ENCODE data around the gene CAPN5.

CAPN5 gene

DNA sequence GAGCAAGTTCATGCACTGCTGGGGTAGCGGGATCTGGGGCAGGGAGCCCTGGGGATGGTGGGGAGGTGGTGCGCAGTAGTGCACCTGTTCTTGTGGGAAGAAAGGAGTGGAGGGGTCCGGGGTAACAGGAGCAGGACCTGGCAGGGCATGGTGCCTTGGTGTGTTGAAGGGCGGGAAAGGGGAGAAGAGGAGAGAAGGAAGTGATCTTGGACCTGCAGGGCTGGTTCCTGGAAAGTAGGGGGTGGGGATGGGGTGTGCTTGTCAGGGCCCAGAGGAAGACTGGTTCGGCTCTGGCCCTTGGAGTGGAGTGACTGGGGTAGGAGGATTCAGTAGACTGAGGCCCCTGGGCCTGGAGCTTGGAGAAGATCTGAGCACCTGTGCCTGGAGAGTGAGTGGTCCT is 10.9 kb upstream of the CAPN5 start:
- no peak for TF ChIP-seq EZH2phosphoT487 (IDR thresholded peaks at IDR 0.05; ENCODE audit: low read depth)
- TF ChIP-seq, protein P1, sequence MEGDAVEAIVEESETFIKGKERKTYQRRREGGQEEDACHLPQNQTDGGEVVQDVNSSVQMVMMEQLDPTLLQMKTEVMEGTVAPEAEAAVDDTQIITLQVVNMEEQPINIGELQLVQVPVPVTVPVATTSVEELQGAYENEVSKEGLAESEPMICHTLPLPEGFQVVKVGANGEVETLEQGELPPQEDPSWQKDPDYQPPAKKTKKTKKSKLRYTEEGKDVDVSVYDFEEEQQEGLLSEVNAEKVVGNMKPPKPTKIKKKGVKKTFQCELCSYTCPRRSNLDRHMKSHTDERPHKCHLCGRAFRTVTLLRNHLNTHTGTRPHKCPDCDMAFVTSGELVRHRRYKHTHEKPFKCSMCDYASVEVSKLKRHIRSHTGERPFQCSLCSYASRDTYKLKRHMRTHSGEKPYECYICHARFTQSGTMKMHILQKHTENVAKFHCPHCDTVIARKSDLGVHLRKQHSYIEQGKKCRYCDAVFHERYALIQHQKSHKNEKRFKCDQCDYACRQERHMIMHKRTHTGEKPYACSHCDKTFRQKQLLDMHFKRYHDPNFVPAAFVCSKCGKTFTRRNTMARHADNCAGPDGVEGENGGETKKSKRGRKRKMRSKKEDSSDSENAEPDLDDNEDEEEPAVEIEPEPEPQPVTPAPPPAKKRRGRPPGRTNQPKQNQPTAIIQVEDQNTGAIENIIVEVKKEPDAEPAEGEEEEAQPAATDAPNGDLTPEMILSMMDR (IDR thresholded peaks at IDR 0.05; ENCODE audit: low read depth, low read length), result no peak

DNA sequence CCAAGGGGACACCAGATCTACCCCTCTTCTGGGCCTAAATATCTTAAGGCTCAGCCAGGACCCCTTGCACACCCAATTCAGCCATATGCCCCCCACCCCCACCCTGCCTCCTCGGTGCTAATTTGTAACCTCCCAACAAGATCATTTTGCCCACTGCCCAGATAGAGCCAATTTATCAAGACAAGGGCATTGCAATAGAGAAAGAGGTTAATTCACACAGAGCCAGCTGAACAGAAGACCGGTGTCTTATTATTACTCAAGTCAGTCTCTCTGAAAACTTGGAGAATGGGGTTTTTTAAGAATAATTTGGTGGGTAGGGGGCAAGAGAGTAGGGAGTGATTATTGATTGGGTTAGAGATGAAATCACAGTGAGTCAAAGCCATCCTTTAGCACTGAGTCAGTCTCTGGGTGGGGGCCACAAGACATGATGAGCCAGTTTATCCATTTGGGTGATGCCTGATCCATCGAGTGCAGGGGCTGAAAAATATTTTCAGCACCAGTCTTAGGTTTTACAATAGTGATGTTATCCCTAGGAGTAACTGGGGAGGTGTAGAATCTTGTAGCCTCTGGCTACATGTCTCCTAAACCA is 9.9 kb upstream of the CAPN5 start:
- Histone ChIP-seq H3K4me2 (ENCODE audit: low read length) (no peak overlapping the region), H2AFZ (ENCODE audit: low read depth, low read length) (no peak overlapping the region), H3K9ac (ENCODE audit: low read length) (no peak overlapping the region), H4K20me1 (ENCODE audit: insufficient read depth, low read length) (no peaks in the 10 kb centered on the region), H3K36me3 (replicated peaks; ENCODE audit: low read depth, low read length) (no peaks in the 10 kb centered on the region), H3K27me3 (ENCODE audit: low read depth, low read length) (peaks cover 7% of the 10 kb centered on the region), H3K4me1 (ENCODE audit: low read length) (no peaks in the 10 kb centered on the region), H3K9me3 (ENCODE audit: insufficient read depth, low read length) (peaks cover 25% of the 10 kb centered on the region; the same call in 1 of the 2 replicates), H3K4me3 (ENCODE audit: low read length) (no peak overlapping the region), H3K27ac (ENCODE audit: low read length) (no peak overlapping the region), H3K79me2 (ENCODE audit: low read length) (no peaks in the 10 kb centered on the region)
- TF ChIP-seq, protein P1 (IDR thresholded peaks at IDR 0.05; ENCODE audit: low read depth, low read length), result no peak
- TF ChIP-seq EZH2phosphoT487 (IDR thresholded peaks at IDR 0.05; ENCODE audit: low read depth), result no peak

More for the DNA sequence above, 10.9 kb upstream of the CAPN5 start:
- Histone ChIP-seq H3K4me2 (ENCODE audit: low read length) (no peak overlapping the region), H3K9ac (ENCODE audit: low read length) (no peak overlapping the region), H3K9me3 (ENCODE audit: insufficient read depth, low read length) (peaks cover 25% of the 10 kb centered on the region; the same call in 1 of the 2 replicates), H2AFZ (ENCODE audit: low read depth, low read length) (no peak overlapping the region), H3K36me3 (replicated peaks; ENCODE audit: low read depth, low read length) (no peaks in the 10 kb centered on the region), H3K79me2 (ENCODE audit: low read length) (no peaks in the 10 kb centered on the region), H3K4me1 (ENCODE audit: low read length) (no peaks in the 10 kb centered on the region), H3K27me3 (ENCODE audit: low read depth, low read length) (peaks cover 7% of the 10 kb centered on the region), H3K4me3 (ENCODE audit: low read length) (no peak overlapping the region), H3K27ac (ENCODE audit: low read length) (no peak overlapping the region), H4K20me1 (ENCODE audit: insufficient read depth, low read length) (no peaks in the 10 kb centered on the region)

DNA sequence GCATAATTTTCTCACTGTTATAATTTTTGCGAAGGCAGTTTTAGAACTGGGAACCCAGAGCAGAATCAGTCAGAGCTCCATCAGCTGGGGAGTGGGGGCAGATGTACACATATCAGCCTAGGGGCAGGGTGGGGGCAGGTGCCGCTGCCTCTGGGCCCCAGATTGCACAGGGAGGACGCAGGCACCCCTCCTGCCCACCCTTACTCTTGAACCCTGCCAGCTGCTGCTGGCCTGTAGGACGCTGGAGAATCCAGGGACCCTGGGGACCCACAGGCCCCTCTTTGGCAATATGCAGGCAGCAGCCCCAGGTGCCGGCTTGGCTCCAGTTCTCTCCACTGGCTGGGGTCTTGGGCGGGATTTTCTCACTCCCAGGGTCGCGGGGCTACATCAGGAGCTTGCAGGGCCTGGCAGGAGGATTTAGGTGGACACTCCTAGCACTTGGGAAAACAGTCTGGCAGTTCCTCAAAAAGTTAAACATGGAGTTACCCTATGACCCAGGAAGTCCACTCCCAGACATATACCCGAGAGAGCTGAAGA is 8.8 kb upstream of the CAPN5 start:
- Histone ChIP-seq H3K27me3 (ENCODE audit: low read depth, low read length) (peaks cover 7% of the 10 kb centered on the region), H3K4me1 (ENCODE audit: low read length) (no peaks in the 10 kb centered on the region), H3K4me3 (ENCODE audit: low read length) (no peak overlapping the region), H3K36me3 (replicated peaks; ENCODE audit: low read depth, low read length) (no peaks in the 10 kb centered on the region), H3K9me3 (ENCODE audit: insufficient read depth, low read length) (peaks cover 25% of the 10 kb centered on the region; the same call in 1 of the 2 replicates), H3K27ac (ENCODE audit: low read length) (no peak overlapping the region), H3K4me2 (ENCODE audit: low read length) (no peak overlapping the region), H3K79me2 (ENCODE audit: low read length) (no peaks in the 10 kb centered on the region), H4K20me1 (ENCODE audit: insufficient read depth, low read length) (no peaks in the 10 kb centered on the region), H2AFZ (ENCODE audit: low read depth, low read length) (no peak overlapping the region), H3K9ac (ENCODE audit: low read length) (no peak overlapping the region)
- TF ChIP-seq, protein P1 (IDR thresholded peaks at IDR 0.05; ENCODE audit: low read depth, low read length), result no peak
- no peak for TF ChIP-seq EZH2phosphoT487 (IDR thresholded peaks at IDR 0.05; ENCODE audit: low read depth)

DNA sequence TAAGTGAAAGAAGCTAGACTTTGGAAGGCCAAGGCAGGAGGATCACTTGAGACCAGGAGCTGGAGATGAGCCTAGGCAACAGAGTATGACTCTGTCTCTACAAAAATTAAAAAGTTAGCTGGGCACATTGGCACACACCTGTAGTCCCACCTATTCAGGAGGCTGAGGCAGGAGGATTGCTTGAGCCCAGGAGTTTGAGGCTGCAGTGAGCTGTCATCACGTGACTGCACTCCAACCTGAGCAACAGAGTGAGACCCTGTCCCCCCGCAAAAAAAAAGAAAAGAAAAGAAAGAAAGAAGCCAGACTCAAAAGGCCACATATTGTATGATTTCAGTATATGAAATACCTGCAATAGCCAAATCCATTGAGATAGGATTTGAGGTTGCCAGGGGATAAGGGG is 7.9 kb upstream of the CAPN5 start:
- no peaks in the 10 kb centered on the region for H3K36me3 ChIP-seq (replicated peaks; ENCODE audit: low read depth, low read length)
- no peaks in the 10 kb centered on the region for H3K4me1 ChIP-seq (ENCODE audit: low read length)
- no peak for TF ChIP-seq EZH2phosphoT487 (IDR thresholded peaks at IDR 0.05; ENCODE audit: low read depth)
- TF ChIP-seq, protein P1 (IDR thresholded peaks at IDR 0.05; ENCODE audit: low read depth, low read length), result no peak
- H3K79me2 ChIP-seq (ENCODE audit: low read length), result no peaks in the 10 kb centered on the region
- no peak overlapping the region for H2AFZ ChIP-seq (ENCODE audit: low read depth, low read length)
- no peaks in the 10 kb centered on the region for H4K20me1 ChIP-seq (ENCODE audit: insufficient read depth, low read length)
- no peak overlapping the region for H3K4me3 ChIP-seq (ENCODE audit: low read length)
- H3K27ac ChIP-seq (ENCODE audit: low read length), result no peak overlapping the region
- H3K9me3 ChIP-seq (ENCODE audit: insufficient read depth, low read length), result peaks cover 25% of the 10 kb centered on the region; the same call in 1 of the 2 replicates
- no peak overlapping the region for H3K9ac ChIP-seq (ENCODE audit: low read length)
- peaks cover 7% of the 10 kb centered on the region for H3K27me3 ChIP-seq (ENCODE audit: low read depth, low read length)
- no peak overlapping the region for H3K4me2 ChIP-seq (ENCODE audit: low read length)

Measured in OCI-LY3 (cell line).